H54 (cell line): ENCODE results near the gene NDUFS5.
"Not testable (repeated sequence)": the region's sequence is repeated elsewhere in the genome, so short reads cannot be mapped to it uniquely, and the experiment has no call there.

Experiments used
- DNase-seq: peaks from one replicate; pipeline ENCODE4 v3.0.0; 2011; ENCODE audit warnings: low spot score, mixed read lengths; ENCODE audit not compliant: insufficient read length
- FAIRE-seq: peaks from 3 replicates; lab custom pipeline; 2011; peaks lifted over from hg19 to GRCh38; lab: Jason Lieb, UNC
- POLR2A ChIP-seq: IDR thresholded peaks from 2 replicates; pipeline ENCODE4 v1.6.1; 2011; ENCODE audit warnings: low read depth, mild to moderate bottlenecking, low read length

The NDUFS5 gene

GRCh38 chr1:39001516-39002421, 24.4 kb upstream of the NDUFS5 start:
- no peak for DNase-seq
- TF ChIP-seq POLR2A, result no peak
- no peak for FAIRE-seq

- TF ChIP-seq POLR2A, result no peak
- DNase-seq (no peak), FAIRE-seq (no peak)
These were observed 22.9 kb upstream of the NDUFS5 start for GRCh38 chr1:39003281-39003680.

- FAIRE-seq (no peak), DNase-seq (no peak)
- TF ChIP-seq POLR2A, result no peak
These were observed 22.4 kb upstream of the NDUFS5 start for GRCh38 chr1:39003794-39004193.

- TF ChIP-seq POLR2A, result no peak
- FAIRE-seq, result no peak
- no peak for DNase-seq
These were observed 19.9 kb upstream of the NDUFS5 start for GRCh38 chr1:39006287-39006686.

GRCh38 chr1:39006726-39007645, 19.2 kb upstream of the NDUFS5 start:
- TF ChIP-seq POLR2A, result no peak
- no peak for DNase-seq
- FAIRE-seq, result no peak

GRCh38 chr1:39014956-39015355, 11.2 kb upstream of the NDUFS5 start:
- DNase-seq, FAIRE-seq: not testable (repeated sequence)

- no peak for DNase-seq
- FAIRE-seq, result no peak
- TF ChIP-seq POLR2A, result no peak
These were observed 9.5 kb upstream of the NDUFS5 start for GRCh38 chr1:39016604-39017171.

- no peak for DNase-seq
- TF ChIP-seq POLR2A, result no peak
- no peak for FAIRE-seq
These were observed 8.9 kb upstream of the NDUFS5 start for GRCh38 chr1:39017266-39017665.

- not testable (repeated sequence) for DNase-seq, FAIRE-seq
These were observed 5.7 kb upstream of the NDUFS5 start for GRCh38 chr1:39020494-39020893.

GRCh38 chr1:39021426-39021825, 4.7 kb upstream of the NDUFS5 start:
- FAIRE-seq (no peak), DNase-seq (no peak)
- TF ChIP-seq POLR2A, result no peak

- DNase-seq (no peak), FAIRE-seq (no peak)
- TF ChIP-seq POLR2A, result no peak
These were observed 3.0 kb upstream of the NDUFS5 start for GRCh38 chr1:39023140-39023539.

GRCh38 chr1:39026866-39027507, 837 bp downstream of the NDUFS5 start:
- FAIRE-seq (no peak), DNase-seq (no peak)
- TF ChIP-seq POLR2A, result no peak

GRCh38 chr1:39034114-39034654, 8.0 kb downstream of the NDUFS5 start:
- no peak for TF ChIP-seq POLR2A
- DNase-seq (no peak), FAIRE-seq (no peak)
